GM12875 (cell line): ENCODE data around the gene OR52H1.

Source experiments
- H3K4me3 ChIP-seq: one replicate; pipeline ENCODE4 v1.5.1; 2011; ENCODE audit warnings: low read depth, low read length, control low read depth
- CTCF ChIP-seq: IDR thresholded peaks from 2 replicates; pipeline ENCODE4 v1.5.1; 2011; ENCODE audit warnings: low read depth, mild to moderate bottlenecking, control low read depth, inconsistent platforms, low read length, moderate library complexity, borderline replicate concordance; ENCODE audit not compliant: insufficient read depth

OR52H1 gene

GRCh38 chr11:5534046-5534445, 14.3 kb downstream of the OR52H1 start:
- H3K4me3 ChIP-seq, result no peak overlapping the region
- no peak for TF ChIP-seq CTCF

DNA sequence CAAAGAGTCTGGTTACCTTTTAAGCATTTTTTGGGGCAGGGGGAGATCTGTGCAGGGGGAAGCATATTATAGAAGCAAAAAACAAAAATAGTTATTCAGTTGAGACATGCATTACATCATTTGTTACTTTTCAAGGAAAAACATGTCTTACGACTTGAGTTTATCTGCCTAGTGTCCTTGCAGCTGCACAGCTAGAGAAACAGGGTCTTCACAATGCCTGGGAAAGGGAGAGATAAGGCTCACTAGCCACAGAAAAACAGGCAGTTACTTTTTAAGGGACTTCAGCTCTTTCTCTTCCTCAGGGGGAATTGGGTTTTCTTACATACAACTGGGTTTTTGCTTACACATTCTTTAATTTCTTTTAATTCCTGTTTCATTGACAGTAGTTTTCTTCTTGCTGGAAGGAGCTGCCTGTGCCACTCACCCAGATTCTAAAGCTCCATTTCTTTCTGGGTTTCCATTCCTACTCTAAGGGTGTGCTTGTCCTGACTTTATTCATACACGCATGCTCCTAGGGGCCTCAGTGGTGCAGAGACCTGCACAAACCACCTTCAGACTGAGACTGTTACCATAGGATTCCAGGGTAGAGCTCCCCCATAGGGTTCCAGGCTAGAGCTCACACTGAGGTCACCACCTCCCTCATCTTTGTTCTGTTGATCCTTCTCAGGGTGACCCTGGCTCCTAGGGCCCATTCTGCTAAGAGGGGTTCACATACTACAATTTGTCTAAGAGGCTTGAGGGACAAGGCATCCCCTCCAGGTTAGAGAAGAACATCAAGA, 17.1 kb downstream of the OR52H1 start:
- no peak overlapping the region for H3K4me3 ChIP-seq
- TF ChIP-seq CTCF, result no peak

GRCh38 chr11:5528495-5528894, 19.8 kb downstream of the OR52H1 start:
- no peak overlapping the region for H3K4me3 ChIP-seq
- no peak for TF ChIP-seq CTCF

DNA sequence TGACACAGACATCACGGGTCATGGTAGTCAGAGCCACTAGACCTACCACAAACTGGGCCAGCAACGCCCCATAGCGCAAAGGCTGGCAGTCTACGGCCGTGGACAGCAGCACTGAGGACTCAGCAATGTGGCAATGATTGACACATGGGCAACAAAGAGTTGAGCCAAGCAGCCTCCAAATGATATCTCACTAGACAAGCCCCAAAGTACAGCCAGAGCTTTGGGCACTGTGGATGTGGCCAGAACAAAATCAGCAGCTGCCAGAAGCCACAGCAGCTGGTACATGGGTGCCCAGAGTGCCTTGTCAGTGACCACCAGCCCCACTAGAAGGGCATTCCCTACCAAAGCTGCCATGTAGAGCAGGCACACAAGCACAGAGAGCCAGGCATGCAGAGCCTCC, 20.6 kb downstream of the OR52H1 start:
- no peak for TF ChIP-seq CTCF
- no peak overlapping the region for H3K4me3 ChIP-seq

DNA sequence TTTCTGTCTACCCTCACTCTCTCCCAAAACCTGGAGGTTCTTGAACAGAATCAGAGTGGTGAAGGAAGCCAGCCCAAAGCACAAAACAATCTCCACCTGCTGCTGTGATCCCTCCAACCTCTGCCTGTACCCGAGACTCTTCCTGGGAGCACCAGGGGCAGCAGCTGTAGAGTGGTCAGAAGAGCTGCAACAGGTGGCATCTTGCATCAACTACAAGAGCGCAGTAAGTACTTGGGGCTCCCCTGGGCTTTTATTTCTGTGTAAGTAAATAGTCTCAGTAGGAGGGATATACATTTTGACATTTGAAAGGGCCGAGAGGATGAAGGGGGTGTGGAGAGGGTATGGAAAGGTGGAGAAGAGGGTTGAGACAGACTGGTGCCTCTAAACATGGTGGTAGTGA, 23.6 kb downstream of the OR52H1 start:
- no peak overlapping the region for H3K4me3 ChIP-seq
- TF ChIP-seq CTCF, result no peak

- TF ChIP-seq CTCF, result no peak
- H3K4me3 ChIP-seq, result no peak overlapping the region
Measured at GRCh38 chr11:5522308-5522707, 26.0 kb downstream of the OR52H1 start.

GRCh38 chr11:5521540-5521939, 26.8 kb downstream of the OR52H1 start:
- no peak for TF ChIP-seq CTCF
- no peak overlapping the region for H3K4me3 ChIP-seq
